HAP-1 (cell line): Measurements from ENCODE around the gene LMTK2.

Experiments
- DNase-seq, 2 experiments: peaks; one replicate each; pipeline ENCODE4 v3.0.0-alpha.2; 2016 to 2020; ENCODE audit warnings: low spot score in 2 of 2
- H3K27me3 ChIP-seq: fragments of 250-450 bp; sonication (Bioruptor Pico); 2 replicates; pipeline ENCODE4 v1.5.1; 2020; ENCODE audit warnings: low read depth, mild to moderate bottlenecking, moderate library complexity
- H3K36me3 ChIP-seq: fragments of 250-450 bp; sonication (Bioruptor Pico); replicated peaks from 2 replicates; pipeline ENCODE4 v1.5.1; 2020; ENCODE audit warnings: mild to moderate bottlenecking
- H3K4me1 ChIP-seq: fragments of 250-450 bp; sonication (Bioruptor Pico); 2 replicates; pipeline ENCODE4 v1.5.1; 2020; ENCODE audit warnings: mild to moderate bottlenecking
- H3K4me3 ChIP-seq: fragments of 250-450 bp; sonication (Bioruptor Pico); 2 replicates; pipeline ENCODE4 v1.5.1; 2020; ENCODE audit warnings: mild to moderate bottlenecking, moderate library complexity
- H3K9me3 ChIP-seq: fragments of 250-450 bp; sonication (Bioruptor Pico); 2 replicates; pipeline ENCODE4 v1.5.1; 2020; ENCODE audit warnings: mild to moderate bottlenecking, moderate library complexity
- in situ Hi-C: fragments of 300-500 bp; cut with MboI; formaldehyde crosslinking; loops from 3 replicates; pipeline ENCODE4 v1.14.3; 2020; ENCODE audit warnings: low sequenced_read_pairs, inconsistent platforms, mixed read lengths

Gene LMTK2

GRCh38 chr7:98200364-98200763, 93.7 kb downstream of the LMTK2 start:
- Histone ChIP-seq H3K36me3 (peaks cover 6% of the 10 kb centered on the region; the same call in 1 of the 2 replicates), H3K4me1 (no peaks in the 10 kb centered on the region), H3K9me3 (no peaks in the 10 kb centered on the region), H3K27me3 (no peaks in the 10 kb centered on the region), H3K4me3 (no peak overlapping the region)
- in situ Hi-C loops = no loop called here
- DNase-seq = no peak

GRCh38 chr7:98202367-98203195, 95.9 kb downstream of the LMTK2 start:
- H3K4me3 ChIP-seq = no peak overlapping the region
- peaks cover 9% of the 10 kb centered on the region; the same call in 1 of the 2 replicates for H3K36me3 ChIP-seq
- H3K4me1 ChIP-seq = no peaks in the 10 kb centered on the region
- in situ Hi-C loops = no loop called here
- no peaks in the 10 kb centered on the region for H3K27me3 ChIP-seq
- no peak for DNase-seq
- no peaks in the 10 kb centered on the region for H3K9me3 ChIP-seq

GRCh38 chr7:98203261-98203963, 96.8 kb downstream of the LMTK2 start:
- H3K27me3 ChIP-seq = no peaks in the 10 kb centered on the region
- H3K36me3 ChIP-seq = peaks cover 9% of the 10 kb centered on the region; the same call in 1 of the 2 replicates
- in situ Hi-C loops = no loop called here
- H3K9me3 ChIP-seq = no peaks in the 10 kb centered on the region
- DNase-seq = no peak
- H3K4me1 ChIP-seq = no peaks in the 10 kb centered on the region
- H3K4me3 ChIP-seq = no peak overlapping the region

DNA sequence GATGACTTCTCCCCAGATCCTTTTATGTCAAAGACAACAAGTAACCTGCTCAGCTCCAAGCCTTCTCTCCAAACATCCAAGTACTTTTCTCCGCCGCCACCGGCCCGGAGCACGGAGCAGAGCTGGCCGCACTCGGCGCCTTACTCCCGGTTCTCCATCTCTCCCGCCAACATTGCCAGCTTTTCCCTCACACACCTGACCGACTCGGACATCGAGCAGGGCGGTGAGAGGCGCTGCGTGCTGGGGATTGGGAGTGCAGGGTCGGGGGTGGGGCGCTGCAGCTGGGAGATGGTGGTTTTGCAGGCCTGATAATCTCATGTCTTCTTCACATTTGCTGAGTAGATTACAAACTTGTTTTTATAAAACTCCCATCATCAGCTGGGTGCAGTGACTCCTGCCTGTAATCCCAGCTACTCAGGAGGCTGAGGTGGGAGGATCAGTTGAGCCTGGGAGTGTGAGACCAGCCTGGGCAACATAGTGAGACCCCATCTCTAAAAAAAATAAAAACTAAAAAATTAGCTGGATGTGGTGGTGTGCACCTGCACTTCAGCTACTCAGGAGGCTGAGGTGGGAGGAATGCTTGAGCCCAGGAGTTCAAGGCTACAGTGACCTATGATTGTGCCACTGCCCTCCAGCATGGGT, 97.4 kb downstream of the LMTK2 start:
- DNase-seq = no peak
- H3K9me3 ChIP-seq = no peaks in the 10 kb centered on the region
- peaks cover 9% of the 10 kb centered on the region; the same call in 1 of the 2 replicates for H3K36me3 ChIP-seq
- no peaks in the 10 kb centered on the region for H3K27me3 ChIP-seq
- in situ Hi-C loops = no loop called here
- no peaks in the 10 kb centered on the region for H3K4me1 ChIP-seq
- no peak overlapping the region for H3K4me3 ChIP-seq

GRCh38 chr7:98204670-98205069, 98.0 kb downstream of the LMTK2 start:
- no peaks in the 10 kb centered on the region for H3K27me3 ChIP-seq
- peaks cover 9% of the 10 kb centered on the region; the same call in 1 of the 2 replicates for H3K36me3 ChIP-seq
- no peaks in the 10 kb centered on the region for H3K4me1 ChIP-seq
- no peak overlapping the region for H3K4me3 ChIP-seq
- DNase-seq = no peak
- in situ Hi-C loops = no loop called here
- no peaks in the 10 kb centered on the region for H3K9me3 ChIP-seq

DNA sequence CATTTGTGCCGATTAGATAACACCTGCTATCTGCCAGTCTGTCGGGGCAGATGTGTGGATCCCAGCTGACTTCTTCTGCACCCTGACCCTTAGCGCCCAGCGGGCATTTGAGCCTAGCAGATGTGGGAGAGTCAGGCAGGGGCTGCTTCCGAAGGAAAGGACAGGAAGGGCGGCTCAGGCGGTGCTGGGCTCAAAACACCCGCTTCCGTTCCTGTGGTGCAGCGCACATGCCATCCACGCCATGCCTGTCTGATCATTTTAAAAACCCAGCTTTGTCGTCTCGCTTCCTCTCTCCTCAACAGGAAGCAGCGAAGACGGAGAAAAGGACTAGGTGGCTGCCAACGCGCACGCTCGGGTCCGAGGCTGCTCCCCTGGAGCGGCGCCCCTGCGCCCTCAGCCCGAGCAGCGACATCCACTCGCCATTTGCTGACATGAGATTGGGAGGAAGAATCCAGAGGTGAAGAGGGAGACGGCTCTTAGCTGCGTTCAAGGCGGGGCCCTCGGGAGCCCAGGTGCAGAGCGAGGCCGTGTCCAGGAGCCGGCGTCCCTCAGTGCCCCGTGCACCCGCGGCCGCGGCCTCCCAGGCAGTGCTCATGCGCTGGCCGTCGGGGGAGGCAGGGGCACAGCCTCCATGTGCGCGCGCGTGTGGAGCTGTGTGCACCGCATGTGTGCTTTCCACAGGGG, 98.6 kb downstream of the LMTK2 start:
- Histone ChIP-seq H3K36me3 (peaks cover 9% of the 10 kb centered on the region; the same call in 1 of the 2 replicates), H3K27me3 (no peaks in the 10 kb centered on the region), H3K9me3 (no peaks in the 10 kb centered on the region), H3K4me1 (no peaks in the 10 kb centered on the region), H3K4me3 (no peak overlapping the region)
- no peak for DNase-seq
- in situ Hi-C loops = no loop called here

GRCh38 chr7:98206451-98207330, 100.0 kb downstream of the LMTK2 start:
- Histone ChIP-seq H3K4me1 (no peaks in the 10 kb centered on the region), H3K27me3 (no peaks in the 10 kb centered on the region), H3K9me3 (no peaks in the 10 kb centered on the region), H3K36me3 (peaks cover 7% of the 10 kb centered on the region; the same call in 1 of the 2 replicates), H3K4me3 (no peak overlapping the region)
- in situ Hi-C loops = no loop called here
- no peak for DNase-seq

- peaks cover 7% of the 10 kb centered on the region; the same call in 1 of the 2 replicates for H3K36me3 ChIP-seq
- H3K4me3 ChIP-seq = no peak overlapping the region
- in situ Hi-C loops = no loop called here
- no peak for DNase-seq
- no peaks in the 10 kb centered on the region for H3K27me3 ChIP-seq
- no peaks in the 10 kb centered on the region for H3K4me1 ChIP-seq
- no peaks in the 10 kb centered on the region for H3K9me3 ChIP-seq
Observed at GRCh38 chr7:98209166-98209920, 102.7 kb downstream of the LMTK2 start.

DNA sequence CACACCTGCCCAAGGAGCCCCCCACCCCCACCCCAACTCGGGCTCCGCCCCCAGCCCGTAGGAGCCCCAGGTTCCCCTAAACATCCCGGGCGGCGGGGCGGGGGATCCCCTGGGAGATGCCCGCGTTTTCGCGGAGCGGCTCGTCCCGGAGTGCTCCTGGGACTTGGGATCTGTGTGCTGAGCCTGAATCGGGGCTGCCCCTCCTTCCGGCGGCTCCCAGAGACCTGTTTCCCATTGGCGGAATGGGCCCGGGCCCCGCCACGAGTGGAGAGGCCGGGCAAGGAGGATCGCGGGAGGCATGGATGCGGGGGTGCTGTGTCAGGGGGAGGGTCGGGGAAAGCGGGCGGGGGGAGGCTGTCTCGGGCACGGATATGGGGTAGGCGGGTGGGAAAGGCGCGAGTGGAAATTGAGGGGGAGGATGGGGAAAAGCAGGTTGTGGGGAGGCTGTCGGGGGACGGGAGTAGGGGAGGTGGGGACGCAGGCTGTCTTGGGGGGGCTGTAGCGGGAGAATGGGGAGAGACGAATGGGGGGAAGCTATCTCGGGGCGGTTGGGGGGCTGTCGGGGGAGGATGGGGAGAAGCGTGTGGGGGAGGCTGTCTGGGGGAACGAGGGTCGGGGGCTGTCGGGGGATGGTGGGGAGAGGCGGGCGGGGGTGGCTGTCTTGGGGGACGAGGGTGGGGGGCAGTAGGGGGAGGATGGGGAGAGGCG, 104.0 kb downstream of the LMTK2 start:
- DNase-seq = no peak
- Histone ChIP-seq H3K27me3 (no peaks in the 10 kb centered on the region), H3K36me3 (peaks cover 3% of the 10 kb centered on the region; the same call in 1 of the 2 replicates), H3K9me3 (no peaks in the 10 kb centered on the region), H3K4me1 (no peaks in the 10 kb centered on the region), H3K4me3 (no peak overlapping the region)
- in situ Hi-C loops = no loop called here

GRCh38 chr7:98211221-98211675, 104.6 kb downstream of the LMTK2 start, which contains the start of gene BHLHA15:
TSS of gene BHLHA15 (plus strand) at chr7:98211439. CDS start at chr7:98212310, 871 bp downstream.
- Histone ChIP-seq H3K36me3 (no peaks in the 10 kb centered on the region), H3K4me1 (no peaks in the 10 kb centered on the region), H3K27me3 (no peaks in the 10 kb centered on the region), H3K4me3 (no peak within 1 kb of the TSS), H3K9me3 (no peaks in the 10 kb centered on the region)
- in situ Hi-C loops = no loop called here
- DNase-seq = no peak

- Histone ChIP-seq H3K4me3 (no peak overlapping the region), H3K27me3 (no peaks in the 10 kb centered on the region), H3K4me1 (no peaks in the 10 kb centered on the region), H3K36me3 (no peaks in the 10 kb centered on the region), H3K9me3 (no peaks in the 10 kb centered on the region)
- in situ Hi-C loops = no loop called here
- no peak for DNase-seq
Observed at GRCh38 chr7:98211676-98212531, 105.2 kb downstream of the LMTK2 start.
